KBM-7 (cell line): ENCODE measurements around the gene CYP3A4.
"Not testable (repeated sequence)": the region's sequence is repeated elsewhere in the genome, so short reads cannot be mapped to it uniquely, and the experiment has no call there.

Experiments used
- DNase-seq: peaks from one replicate; pipeline ENCODE4 v3.0.0-alpha.2; 2015
- in situ Hi-C: fragments of 300-500 bp; cut with MboI; formaldehyde crosslinking; loops from 2 replicates; pipeline ENCODE4 v1.14.3; 2020; ENCODE audit warnings: low sequenced_read_pairs, low pct_unique_long_range_greater_than_20kb, mixed read lengths

Gene CYP3A4

DNA sequence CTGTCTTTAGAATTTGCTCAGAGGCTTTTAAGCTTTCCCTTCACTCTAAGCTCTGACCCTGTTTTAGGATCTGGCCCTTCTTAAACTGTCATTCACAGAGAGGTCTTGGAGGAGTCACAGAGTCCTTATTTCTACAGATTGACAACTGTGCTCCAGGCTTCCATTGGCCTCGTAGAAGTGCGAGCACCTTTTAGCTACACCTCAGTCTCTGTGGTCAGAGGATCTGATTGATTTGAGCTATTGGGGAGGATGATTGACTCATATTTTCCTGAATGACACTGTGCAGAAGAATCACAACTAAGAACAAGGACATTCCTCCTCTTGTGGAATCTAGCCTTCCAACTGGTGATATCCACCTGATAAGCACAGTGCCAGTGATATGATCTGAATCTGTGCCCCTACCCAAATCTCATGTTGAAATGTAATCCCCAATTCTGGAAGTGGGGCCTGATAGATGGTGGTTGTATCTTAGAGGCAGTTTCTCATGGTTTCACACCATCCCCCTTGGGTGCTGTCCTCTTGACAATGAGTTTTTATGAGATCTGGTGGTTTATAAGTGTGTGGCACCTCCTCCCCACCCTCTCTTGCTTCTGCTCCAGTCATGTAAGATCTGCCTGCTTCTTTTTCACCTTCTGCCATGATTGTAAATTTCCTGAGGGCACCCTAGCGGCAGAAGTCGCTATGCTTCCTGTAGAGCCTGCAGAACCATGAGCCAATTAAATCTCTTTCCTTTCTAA lies 52.2 kb downstream of the CYP3A4 start:
- in situ Hi-C loops, result no loop called here
- DNase-seq, result no peak

DNA sequence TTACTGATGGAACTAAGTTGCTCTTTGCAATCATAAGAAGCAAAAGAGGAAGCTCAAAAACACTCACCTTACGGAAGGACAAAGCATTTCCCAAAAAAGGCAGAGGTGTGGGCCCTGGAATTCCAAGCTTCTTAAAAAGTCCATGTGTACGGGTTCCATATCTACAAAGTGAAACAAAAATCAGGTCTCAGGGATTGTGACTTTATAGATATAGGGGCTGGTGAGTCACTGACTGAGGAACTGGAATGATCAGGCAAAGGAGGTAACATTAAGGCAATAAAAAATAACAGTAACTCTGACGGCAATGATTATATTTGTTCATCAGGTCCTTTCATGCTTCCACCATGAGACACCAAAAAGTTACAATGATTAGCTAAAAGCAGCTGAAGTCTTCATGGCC lies 53.0 kb downstream of the CYP3A4 start:
- DNase-seq, result no peak

DNA sequence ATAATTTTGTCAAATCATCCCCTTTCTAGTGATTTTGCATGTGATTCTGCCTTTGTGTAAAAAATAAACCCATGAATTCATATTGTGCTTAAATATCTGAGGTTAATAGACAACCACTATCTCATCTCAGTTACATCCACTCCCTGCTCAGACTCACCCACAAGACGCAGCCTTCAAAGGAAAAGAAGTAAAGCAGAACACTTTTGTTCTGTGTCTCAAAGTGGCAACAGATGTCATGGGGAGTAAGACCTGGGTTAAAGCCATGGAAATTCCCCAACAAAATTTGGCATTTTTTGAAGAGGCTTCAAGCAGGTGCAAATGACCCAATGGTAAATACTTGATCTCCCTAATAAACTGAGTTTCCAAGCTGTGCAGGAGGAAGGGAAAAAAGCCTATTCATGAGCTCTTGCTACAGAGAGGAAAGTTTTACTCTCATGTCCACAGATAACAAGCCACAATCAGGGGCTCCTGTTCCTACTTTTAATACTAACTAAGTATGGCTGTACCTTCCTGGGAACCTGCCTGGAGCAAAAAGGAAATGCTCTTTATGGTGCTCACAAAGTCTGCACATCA lies 53.7 kb downstream of the CYP3A4 start:
- DNase-seq, result no peak
- in situ Hi-C loops, result no loop called here

More for the DNA sequence above, 53.0 kb downstream of the CYP3A4 start:
- in situ Hi-C loops, result no loop called here

DNA sequence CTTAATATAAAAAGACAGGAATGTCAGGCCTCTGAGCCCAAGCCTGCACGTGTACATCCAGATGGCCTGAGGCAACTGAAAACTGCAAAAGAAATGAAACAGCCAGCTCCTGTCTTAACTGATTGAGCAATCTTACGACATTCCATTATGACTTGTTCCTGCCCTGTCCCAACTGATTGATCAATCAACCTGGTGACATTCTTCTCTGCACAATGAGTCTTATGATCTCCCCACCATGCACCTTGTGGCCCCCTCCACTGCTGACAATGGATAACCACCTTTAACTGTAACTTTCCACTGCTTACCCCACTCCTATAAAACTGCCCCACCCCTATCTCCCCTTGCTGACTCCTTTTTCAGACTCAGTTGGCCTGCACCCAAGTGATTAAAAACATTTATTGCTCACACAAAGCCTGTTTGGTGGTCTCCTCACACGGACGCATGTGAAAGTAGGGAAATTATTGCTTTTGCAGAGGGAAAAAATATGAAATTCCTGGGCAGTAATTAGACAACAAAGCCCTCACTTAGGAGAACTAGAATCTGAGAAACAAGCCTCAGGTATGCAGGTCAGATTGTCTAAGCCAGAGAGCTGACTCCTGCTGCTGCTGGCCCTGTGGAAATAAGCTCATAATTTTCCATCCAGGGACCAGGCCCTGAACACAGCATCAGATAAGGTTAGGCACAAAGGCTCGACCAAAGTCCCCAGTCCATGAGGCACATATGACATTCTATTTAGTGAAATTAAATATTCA lies 54.3 kb downstream of the CYP3A4 start:
- no peak for DNase-seq
- in situ Hi-C loops, result no loop called here

DNA sequence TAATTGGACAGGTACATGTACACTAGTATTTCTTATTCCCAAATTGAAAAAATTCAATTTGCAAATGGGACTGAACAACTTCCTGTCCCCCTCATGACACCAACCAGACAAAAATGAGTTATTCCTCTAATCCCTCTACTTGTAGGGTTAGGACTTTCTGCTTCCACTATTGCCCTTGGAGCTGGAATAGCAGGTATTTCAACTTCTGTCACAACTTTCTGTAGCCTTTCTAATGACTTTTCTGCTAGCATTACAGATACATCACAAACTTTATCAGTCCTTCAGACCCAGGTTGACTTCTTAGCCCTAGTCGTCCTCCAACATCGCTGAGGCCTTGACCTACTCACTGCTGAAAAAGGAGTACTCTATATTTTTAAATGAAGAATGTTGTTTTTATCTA lies 55.4 kb downstream of the CYP3A4 start:
- no peak for DNase-seq
- in situ Hi-C loops, result no loop called here

DNA sequence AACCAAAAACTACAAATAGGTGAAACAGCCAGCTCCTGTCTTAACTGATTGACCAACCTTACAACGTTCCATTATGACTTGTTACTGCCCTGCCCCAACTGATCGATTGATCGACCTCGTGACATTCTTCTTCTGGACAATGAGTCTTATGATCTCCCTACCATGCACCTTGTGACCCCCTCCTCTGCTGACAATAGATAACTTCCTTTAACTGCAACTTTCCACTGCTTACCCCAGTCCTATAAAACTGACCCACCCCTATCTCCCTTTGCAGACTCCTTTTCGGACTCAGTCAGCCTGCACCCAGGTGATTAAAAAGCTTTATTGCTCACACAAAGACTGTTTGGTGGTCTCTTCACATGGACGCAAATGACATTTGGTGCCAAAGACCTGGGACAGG lies 60.8 kb downstream of the CYP3A4 start:
- DNase-seq, in situ Hi-C loops: not testable (repeated sequence)

DNA sequence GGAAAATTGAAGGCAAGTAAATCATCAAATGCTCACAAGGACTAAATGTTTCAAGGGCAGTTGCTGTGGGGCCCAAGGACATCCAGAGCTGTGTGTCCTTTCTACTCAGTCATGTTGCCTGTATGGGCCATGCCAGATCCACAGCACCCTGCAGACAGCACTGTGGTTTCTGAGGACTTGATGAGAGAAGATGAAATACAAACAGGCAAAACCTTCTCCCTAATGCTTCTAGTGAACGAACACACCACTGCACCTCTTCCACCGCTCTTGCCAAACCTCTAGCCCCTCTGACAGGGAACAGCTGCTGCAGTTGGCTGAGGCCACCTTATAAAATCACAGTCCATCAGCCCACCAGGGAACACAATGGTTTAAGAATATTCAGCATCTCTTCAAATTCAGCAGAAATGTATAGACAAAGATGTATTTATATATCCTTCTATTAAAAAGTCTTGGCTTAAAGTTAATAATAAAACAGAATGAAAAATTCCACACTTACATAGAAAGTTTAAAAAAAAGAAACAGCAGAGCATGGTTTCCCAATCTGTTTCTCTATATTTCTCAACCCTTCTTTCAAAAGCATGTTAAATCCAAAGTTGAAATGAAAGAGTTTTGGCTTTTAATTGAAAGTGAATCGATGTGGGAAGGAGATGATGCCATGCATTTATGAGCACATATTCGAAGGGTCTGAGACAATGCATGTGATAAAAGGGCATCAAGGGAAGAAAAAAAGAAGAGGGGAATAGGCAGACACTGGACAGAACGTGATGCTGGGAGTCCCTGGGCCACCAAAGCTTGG lies 63.0 kb downstream of the CYP3A4 start:
- no peak for DNase-seq
- in situ Hi-C loops, result no loop called here

DNA sequence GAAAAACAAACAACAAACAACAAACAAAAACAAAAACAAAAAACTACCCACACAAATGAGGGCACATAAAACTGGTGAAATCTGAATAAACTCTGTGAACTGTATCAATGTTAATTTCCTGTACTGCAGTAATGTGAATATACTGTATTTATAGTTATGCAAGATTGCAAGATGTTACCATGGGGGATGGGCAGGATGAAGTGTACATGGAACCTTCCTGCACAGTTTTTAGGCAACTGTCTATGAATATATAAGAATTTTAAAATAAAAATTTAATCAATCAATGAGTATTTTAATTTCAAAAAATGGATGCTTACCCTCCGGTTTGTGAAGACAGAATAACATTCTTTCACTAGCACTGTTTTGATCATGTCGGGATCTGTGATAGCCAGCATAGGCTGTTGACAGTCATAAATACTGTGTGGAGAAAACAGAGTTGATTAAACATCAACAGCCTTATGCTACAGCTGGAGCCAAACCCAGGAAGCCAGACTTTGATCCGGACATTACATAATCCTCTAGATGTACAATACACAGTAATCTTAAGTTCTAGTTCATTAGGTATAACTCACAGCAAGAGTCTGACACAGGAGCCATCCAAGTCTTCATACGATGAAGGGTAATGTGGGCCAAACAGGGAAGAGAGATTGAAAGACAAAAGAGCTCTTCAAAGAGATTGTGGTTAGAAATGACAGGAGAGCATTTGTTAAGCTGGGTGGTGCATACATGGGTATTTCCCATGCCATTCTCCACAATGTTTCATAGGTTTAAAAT lies 63.8 kb downstream of the CYP3A4 start:
- DNase-seq, result no peak
- in situ Hi-C loops, result no loop called here

DNA sequence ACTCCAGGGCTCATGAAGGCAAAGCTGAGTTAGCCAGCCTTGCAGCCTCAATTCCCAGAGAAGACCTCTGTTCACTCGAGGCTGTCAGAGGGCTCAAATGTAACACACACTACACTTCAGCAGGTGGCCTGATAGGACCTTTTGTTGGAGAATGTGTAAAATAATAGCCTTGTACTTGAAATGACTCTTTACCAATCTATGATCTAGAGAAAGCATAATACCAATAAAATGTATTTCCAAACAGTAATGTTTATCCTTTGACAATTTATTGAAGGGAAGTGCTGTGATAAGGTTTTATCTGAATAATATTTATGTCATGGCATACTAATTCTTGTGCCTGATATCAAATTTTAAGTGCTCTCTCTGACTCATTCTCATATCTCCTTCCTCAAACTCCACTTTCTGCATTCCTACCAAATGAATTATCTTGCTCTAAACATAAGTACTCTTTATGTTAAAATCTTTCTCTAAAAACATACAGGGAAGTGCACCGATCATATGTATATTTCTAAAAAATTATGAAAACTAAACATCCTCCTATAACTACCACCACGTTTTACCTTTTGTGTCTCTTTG lies 69.9 kb downstream of the CYP3A4 start:
- in situ Hi-C loops, result no loop called here
- no peak for DNase-seq

DNA sequence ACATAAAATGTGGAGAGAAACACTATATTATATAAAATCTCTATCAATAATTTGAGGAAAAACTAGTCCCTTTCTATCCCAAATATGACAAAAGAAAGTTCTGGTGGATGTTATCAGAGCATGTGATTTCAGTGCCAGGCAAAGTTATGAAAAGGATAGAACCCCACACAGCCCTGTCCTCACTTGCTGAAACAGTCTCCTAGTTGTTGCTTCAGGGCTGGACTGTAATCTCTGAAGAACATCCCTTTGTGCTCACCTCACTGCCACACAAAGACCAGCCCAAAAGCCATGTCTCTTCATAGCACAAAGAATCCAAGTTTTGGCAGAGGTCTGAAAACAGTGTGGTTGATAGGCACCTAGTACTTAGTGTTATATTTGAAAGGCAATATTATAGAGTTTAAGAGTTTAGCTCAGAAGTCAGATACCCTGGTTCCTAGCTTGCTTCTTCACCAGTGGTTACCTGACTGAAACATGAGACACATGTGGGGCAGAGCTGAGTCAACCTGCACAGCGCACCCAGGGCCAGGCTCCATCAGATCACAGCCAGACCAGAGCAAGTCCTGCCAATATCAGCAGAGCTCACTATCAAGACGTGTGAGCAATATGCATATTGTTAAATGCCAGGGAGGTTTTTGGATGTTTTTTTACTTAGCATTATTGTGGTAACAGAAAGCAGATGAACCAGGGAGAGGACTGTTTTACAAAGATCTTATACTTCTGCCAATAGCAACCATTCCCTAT lies 74.0 kb downstream of the CYP3A4 start:
- in situ Hi-C loops, result no loop called here
- no peak for DNase-seq

DNA sequence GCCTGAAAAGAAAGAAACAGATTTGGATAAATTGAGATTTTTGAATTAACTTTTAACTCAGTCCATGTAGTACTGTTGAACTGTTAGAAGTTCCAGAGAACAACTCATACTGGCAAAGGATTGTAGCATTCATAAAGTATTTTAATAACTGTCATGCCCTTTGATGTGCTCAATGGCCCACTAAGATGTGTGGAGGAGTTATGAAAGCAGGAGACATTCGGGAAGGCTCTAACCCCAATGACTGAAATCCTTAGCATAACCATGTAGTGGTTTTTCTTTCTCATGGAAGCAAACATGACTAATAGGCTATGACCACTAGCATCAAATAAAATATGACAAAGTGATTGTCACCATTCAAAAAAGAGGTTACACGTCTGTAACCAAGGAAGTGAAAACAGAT lies 74.7 kb downstream of the CYP3A4 start:
- in situ Hi-C loops, result no loop called here
- no peak for DNase-seq

DNA sequence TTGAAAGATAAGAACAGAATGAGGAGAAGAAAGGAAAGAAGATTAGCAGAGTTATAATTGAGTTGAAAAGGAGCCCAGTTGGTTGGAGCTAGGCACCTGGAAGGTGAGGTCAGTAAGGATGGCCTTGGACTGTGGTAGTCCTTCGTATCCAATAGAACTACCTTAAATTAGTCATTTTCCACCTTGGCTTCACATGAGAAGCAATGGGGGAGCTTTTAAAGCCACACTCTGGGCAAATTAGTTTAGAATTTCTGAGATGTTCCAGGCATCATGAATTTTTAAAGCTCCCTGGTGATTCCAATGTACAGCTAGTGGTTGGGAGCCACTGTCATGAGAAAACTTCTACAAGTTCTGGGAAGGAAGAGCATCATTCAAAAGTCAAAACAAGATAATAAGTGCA lies 76.9 kb downstream of the CYP3A4 start:
- DNase-seq, result no peak

More for the DNA sequence above, 76.9 kb downstream of the CYP3A4 start:
- in situ Hi-C loops, result no loop called here
